ENCODE data around the gene CTCF.
A peak's percentile ranks its signal among the peaks of the same experiment; 100 is the strongest.
"Not testable (repeated sequence)": the region's sequence is repeated elsewhere in the genome, so short reads cannot be mapped to it uniquely, and the experiment has no call there.

CTCF gene

GRCh38 chr16:67562526-67562917, at the start of gene CTCF:
Gene CTCF, plus strand, starts transcription at chr16:67562526. Its CDS starts 48,307 bp downstream, at chr16:67610833.
- no peak for DNase-seq

DNA sequence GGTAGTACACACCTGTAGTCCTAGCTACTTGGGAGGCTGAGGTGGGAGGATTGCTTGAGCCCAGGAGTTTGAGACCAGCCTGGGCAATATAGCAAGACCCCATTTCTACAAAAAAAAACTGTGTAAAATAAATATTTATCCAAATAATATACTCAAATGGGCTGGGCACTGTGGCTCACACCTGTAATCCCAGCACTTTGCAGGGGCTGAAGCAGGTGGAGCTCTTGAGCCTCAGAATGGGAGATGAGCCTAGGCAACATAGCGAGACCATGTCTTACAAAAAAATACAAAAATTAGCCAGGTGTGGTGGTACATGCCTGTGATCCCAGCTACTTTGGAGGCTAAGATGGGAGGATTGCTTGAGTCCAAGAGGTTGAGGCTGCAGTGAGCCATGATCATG, 48.4 kb upstream of the CTCF start:
- DNase-seq = not testable (repeated sequence)

GRCh38 chr16:67514382-67514828, 47.9 kb upstream of the CTCF start:
- peak; percentile 86 for DNase-seq

GRCh38 chr16:67516296-67517154, 45.8 kb upstream of the CTCF start:
- DNase-seq = no peak

DNA sequence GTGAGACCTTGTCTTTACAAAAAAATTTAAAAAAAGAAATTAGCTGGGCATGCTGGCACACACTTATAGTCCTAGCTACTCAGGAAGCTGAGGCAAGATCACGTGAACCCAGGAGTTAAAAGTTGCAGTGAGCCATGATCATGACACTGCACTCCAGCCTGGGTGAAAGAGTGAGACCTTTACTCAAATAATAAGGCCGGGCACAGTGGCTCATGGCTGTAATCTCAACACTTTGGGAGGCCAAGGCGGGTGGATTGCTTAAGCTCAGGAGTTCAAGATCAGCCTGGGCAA, 45.2 kb upstream of the CTCF start:
- no peak for DNase-seq

DNA sequence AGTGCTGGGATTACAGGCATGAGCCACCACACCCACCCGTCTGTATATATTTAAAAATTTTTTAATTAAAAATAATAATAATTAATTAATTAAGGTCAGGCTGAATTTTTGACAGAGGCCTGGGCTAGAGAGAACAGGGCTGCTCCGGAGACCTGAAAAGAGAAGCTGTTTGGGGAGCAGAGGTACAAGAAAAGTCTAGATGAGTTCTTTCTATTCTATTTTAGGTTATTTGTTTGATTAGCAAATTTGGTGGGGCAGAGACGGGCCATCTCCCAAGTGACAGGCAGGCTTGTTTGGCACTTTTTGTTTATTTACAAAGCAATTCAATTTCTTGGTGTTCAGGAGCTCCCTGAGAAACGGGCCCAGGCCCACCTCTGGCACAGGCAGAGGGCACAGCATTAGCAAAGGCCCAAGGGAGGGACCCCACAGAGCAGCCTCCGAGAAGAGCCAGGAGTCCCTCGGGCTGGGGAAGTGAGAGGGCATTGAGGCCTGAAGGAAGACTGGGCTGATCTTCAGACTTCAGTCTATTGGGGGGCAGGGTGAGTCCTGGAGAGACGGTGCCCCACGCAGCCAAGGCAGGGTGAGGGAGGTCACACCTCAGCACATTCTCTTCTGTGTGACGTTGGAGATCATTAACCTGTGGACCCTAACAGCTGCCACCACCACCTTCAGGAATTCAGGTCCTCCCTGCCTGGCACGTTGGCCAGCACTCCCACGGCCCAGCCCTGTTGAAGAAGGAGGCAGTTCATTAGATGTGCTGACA, 44.5 kb upstream of the CTCF start:
- DNase-seq = no peak

DNA sequence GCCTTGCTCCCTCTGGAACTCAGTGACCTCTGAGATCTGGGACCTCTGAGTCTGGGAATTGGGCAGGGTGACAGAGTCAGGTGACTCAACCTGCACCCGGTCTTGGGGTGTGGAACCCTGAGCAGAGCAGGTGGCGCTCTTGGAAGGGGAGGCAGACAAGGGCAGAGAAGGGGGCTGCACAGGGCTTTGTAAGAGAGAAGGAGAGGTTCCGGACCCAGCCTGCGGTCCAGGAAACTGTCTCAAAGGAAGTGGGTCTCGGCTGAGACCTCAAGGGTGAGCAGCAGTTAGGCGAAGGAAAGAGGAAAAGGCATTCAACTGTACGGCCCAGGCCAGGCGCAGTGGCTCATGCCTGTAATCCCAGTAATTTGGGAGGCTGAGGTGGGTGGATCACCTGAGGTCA, 43.6 kb upstream of the CTCF start:
- no peak for DNase-seq

GRCh38 chr16:67519242-67519641, 43.1 kb upstream of the CTCF start:
- DNase-seq = no peak

DNA sequence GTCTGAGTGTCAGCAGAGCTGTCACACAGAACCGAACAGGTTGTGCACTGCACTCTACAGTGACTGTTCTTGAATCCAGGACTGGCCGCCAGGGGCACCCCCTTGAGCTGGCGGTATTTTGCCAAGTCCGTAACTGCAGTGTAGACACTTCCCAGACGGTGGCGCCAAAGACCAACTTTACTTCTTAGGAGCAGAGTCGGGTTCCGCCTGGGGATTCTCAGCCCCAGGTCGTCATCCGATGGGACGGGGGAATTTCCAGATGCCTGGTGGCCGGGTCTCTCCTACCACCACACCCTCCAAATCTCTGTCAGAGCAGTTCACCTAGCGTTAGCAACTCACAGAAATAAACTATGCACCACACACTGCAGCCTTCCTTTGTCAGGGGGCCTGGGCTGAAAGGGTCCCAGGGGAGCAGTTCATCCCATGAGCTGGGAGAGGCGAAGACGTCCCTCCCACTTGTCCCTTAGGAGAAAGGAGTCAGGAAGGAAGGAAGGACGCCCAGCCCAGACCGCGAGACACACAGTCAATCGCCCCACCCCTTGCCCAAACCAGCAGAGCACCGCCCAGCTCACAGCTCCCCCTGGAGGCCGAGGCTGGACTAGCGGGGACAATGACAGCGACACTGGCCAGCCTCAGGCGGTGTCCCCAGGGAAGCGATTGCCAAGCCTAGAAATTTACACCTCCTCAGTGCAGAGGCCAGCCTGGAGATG, 41.1 kb upstream of the CTCF start:
- DNase-seq = peak; percentile 99

DNA sequence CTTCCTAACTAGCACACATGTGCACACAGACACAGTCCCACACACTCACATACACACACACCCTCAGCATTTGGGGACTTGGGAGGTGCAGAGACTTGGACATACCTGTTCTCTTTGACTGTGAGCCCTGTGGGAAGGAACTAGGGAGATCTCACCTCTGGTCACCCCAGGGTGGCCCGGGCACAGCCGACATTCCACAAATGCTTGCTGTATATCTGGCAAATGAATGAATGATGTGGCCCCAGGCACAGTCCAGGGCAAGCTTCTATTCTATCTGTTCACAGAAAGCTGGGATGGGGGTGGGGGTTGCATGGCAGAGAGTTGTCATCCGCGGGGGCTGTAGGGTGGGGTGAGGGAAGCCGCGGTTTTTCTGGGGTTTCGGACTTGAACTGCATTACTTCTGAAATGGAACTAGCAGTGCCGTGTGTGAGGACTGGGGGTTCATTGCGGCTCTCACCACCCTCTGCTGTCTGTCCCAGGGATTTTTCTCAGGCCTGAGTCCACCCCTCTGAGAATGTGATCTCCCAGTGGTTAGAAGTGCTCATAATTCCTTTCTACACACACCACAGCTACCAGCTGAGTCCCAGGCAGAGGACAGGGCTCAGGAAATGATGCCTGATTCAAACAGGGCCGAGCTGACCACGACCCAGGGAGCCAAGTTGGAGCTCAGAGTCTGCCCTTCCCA, 37.0 kb upstream of the CTCF start:
- DNase-seq = no peak

- no peak for DNase-seq
These were observed 36.1 kb upstream of the CTCF start for GRCh38 chr16:67526149-67526791.

DNA sequence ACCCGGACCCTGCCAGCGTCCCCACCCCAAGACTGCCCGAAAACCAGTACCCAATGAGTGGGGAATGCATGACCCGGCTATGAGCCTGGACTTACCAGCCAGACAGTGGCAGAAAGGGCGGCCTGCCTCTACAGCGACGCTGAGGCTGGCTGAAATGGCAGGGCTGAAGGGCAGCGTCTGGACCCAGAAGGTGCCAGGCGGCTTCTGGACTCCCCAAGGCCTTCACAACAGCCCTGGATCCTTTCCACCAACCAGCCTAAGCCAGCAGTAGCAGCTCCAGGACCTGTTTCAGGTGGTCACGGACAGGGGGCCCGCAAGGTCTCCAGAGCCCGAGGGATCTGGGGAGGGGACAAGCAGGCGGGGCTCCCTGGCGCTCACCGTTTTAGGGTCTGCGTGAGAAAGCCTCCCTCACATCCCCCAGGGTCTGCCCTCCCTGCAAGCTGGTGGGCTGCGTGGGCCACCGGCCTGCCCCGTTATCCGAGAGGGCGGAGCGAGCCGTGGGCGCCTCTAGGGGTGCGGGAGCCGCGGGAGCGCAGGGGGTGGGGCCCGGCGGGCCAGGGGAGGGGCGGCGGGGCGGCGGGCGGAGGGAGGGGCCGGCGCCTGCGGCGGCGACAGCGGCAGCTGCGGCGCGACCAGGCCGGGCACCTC, 34.0 kb upstream of the CTCF start, which contains the start of gene RIPOR1:
TSS of gene RIPOR1 (plus strand) at position 608 of the 648 bp plus-strand sequence. CDS start 9,618 bp downstream, outside the sequence.
- peak; percentile 71 for DNase-seq

DNA sequence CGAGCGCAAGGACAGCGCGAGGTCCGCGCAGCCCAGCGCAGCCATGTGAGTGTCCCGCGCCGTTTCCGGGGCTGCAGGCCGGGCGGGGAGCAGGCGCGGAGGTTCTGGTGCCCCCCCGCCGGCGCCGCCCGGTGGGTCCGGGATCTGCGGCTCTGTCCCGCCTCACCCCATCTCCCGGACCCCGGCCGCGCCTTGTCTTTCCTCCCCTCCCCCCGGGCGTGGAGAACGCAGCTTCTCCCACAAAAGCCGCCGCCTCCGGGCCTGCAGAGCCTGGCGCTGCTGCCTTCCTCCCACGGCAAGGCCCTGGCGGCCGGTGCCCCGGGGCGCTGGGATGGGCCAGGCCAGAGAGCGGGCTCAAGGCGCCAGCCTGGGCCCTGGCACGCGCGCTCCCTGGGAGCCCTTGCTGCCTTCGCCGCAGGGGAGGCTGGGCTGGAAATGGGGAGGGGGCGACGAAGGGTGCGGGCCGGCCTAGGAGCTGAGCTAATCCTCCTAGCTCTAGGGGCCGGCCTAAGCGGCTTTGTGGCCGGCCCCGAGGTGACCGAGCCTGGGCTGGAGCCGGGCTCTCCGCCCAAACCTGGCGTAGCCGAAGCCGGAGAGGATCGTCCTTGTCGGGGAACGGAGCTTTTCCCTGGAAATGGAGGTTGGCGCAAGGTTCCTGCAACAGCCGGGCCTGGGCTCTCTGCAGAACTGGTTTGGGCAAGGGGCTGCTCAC, 33.3 kb upstream of the CTCF start:
- DNase-seq = peak; percentile 74

GRCh38 chr16:67529582-67530012, 32.7 kb upstream of the CTCF start:
- DNase-seq = no peak

DNA sequence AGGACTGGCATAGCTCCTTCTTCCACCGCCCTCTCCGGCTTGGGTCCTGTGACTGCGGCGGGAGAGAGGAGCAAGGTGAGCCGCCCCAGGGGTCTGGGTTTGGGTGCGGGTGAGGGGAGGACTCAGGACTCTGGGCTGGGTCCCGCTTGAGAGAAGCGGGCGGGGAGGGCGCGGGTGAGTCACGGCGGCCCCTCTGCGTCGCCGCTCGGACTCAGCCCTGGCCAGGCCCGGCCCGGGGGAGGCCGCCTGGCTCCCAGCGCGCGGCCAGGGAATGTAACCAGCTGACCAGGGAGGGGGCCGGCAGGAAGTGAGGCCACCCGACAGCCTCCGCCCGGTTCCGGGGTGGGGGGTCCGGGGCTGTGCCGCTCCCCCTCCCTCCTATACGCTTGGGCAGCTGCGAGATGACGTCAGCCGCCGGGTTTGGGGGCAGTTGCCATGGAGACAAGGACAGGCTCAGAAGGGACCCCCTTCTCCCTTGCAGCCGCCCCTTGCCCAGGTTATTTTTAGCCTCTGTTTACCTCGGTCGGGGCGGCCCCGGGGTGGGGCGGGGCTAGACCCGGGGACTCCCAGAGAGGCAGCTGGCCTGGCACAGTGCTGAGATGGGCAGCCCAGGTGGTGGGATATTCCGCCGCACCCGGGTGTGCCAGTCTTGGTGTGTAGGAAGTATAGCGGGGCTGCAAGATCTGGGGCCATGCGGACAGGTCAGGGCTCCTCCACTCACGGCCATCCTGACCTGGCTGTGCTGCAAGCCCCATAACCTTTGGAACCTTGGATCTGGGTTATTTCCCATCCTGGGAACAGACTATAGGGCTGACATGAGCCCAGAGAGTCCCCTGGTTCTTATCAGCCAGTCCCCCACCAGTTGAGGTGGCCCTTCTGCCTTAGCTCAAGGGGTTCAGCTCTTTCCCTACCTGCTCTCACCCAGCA, 32.0 kb upstream of the CTCF start:
- no peak for DNase-seq

DNA sequence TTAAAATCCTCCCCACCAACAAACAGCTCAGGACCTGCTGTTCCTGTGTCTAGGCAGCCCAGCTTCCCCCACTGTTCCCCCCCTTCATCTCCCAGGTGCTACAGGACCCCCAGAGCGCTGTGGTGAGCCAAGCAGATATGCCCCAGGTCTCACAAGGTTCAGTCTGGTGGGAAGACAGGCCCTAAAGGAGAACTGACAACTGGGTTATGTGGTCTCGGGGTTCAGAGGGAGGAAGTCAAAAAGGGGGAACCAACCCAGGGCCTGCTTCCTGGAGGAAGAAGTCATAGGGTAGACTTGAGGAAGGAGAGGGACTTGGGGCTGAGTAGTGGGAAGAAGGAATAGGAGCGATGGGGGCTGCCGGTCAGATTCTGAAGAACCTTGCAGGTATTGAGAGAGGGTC, 31.1 kb upstream of the CTCF start:
- no peak for DNase-seq

DNA sequence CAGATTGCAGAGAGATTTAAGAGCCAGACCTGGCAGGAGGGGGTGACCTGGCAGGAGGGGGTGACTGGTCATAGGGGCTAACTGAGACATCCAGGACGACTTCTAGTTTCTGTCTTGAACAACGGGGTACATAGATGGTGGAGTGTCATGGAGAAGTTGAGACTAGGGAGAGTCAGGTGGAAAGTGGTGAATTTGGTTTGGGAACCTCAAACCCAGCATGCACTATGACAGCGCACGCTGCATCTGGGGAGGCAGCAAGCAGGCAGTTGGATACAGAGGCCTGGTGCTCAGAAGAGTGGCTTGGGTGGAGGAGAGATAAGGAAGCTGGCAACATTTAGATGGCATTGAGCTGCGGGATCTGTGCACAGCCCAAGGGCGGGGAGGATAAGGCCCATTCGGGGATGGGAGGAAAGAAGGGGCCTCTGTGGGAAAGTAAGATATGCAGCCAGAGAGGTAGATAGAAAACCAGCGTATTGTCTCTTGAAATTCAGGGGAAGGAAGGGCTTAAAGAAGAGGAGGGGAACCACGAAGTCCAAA, 29.2 kb upstream of the CTCF start:
- DNase-seq = no peak

DNA sequence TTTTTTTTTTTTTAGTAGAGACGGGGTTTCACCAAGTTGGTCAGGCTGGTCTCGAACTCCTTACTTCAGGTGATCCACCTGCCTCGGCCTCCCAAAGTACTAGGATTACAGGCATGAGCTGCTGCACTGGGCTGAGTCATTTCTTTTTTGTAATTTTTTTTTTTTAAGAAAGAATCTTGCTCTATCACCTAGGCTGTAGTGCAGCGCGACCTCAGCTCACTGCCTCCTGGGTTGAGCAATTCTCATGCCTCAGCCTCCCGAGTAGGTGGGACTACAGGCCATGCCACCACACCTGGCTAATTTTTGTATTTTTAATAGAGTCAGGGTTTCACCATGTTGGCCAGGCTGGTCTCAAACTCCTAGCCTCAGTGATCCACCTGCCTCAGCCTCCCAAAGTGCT, 28.3 kb upstream of the CTCF start:
- not testable (repeated sequence) for DNase-seq

GRCh38 chr16:67534431-67534830, 27.9 kb upstream of the CTCF start:
- no peak for DNase-seq

GRCh38 chr16:67535201-67535600, 27.1 kb upstream of the CTCF start:
- DNase-seq = no peak

All from activated CD8-positive, alpha-beta memory T cell treated with anti-CD3 and anti-CD28 coated beads for 24 hours (primary cell).